Middle frontal gyrus (tissue), 1 donor: Measurements from ENCODE around the gene SERHL2.
"Not testable (repeated sequence)": the region's sequence is repeated elsewhere in the genome, so short reads cannot be mapped to it uniquely, and the experiment has no call there.

Experiments
- DNase-seq: peaks from one replicate; pipeline ENCODE4 v3.0.0-alpha.2; 2015; ENCODE audit warnings: low spot score; ENCODE audit errors: extremely low spot score

Gene SERHL2

DNA sequence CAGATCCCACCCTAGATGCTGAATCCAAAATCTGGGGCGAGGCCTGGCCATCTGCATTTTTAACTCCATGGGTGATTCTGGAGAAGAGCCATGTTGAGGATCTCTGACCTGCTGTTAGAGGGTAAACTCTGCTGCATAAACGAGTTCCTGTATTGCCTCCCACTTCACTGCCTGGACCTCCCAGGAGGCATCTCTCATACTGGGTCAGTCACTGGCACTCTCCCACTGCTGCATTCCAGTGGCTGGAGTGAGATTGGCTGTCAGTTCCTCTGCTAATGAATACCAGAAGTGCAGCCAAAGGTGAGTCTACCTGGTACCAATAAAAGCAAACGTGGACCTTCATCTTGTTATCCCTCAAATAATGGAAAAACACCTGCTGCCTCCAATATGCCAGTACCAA lies 50.6 kb downstream of the SERHL2 start:
- DNase-seq = no peak

DNA sequence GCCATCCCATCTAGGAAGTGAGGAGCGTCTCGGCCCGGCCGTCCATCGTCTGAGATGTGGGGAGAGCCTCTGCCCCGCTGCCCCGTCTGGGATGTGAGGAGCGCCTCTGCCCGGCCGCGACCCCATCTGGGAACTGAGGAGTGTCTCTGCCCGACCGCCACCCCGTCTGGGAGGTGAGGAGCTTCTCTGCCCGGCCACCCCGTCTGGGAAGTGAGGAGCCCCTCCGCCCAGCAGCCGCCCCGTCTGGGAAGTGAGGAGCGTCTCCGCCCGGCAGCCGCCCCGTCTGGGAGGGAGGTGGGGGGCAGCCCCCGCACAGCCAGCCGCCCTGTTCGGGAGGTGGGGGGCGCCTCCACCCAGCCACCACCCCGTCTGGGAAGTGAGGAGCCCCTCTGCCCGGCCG lies 53.9 kb downstream of the SERHL2 start:
- not testable (repeated sequence) for DNase-seq

- DNase-seq = peak; percentile 8
Measured at GRCh38 chr22:42608136-42608822, 54.5 kb downstream of the SERHL2 start.

- DNase-seq = no peak
Measured at GRCh38 chr22:42608823-42609361, 55.1 kb downstream of the SERHL2 start.

- no peak for DNase-seq
Measured at GRCh38 chr22:42610186-42610585, 56.4 kb downstream of the SERHL2 start.

DNA sequence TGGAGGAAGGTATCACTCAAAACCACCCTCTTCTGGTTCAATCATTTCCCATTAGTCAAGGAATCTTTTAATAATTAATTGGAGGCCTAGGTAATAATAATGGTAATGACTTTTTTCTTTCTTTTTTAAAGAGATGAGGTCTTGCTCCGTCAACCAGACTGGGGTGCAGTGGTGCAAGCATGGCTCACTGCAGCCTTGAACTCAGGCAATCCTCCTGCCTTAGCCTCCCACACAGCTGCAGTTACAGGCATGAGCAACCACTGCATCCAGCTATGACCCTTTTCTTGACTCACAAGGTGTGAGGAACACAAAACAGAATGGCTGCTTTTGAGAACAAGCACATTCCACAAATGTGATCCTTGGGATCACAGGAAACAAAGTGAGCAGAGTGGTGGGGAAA lies 57.3 kb downstream of the SERHL2 start:
- DNase-seq = no peak

GRCh38 chr22:42612336-42612735 lies 58.6 kb downstream of the SERHL2 start:
- no peak for DNase-seq

- no peak for DNase-seq
Measured at GRCh38 chr22:42613872-42614301, 60.1 kb downstream of the SERHL2 start.

DNA sequence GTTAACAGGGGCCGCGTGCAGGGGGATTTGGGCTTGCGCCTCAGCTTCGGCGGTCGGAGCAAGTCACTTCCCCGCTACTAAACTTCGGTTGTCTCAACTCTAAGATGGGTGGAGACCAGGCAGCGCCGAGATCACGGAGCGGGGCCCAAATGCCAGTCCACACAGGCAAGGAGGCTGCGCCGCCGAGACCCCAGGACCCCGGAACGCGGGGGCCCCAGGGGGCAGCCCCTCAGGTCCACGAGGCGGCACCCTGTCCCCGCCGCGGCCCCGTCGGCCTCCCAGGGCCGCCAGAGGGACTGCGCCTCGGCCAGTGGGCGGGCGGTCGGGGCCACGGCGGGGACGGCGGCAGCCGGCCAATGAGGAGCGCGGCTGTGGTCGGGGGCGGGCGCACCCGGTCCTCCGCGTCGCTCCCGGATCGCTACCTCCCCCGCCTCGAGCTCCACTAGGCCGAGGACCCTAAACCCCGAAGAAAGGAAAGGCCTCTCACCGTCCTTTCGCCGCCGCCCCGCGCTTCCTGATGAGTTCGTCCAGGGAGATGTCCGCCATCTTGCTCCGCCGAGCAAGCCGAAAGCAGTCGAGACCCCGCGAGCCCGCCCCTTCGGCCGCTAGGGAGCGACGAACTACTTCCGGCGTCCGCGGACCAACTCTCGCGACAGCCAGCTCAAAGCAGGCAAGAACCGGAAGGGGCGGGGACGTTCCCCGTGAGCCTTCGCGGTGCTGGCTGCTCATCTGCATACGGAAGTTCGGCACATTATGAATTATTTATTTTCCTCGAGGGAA lies 60.7 kb downstream of the SERHL2 start, which contains the start of gene POLDIP3:
Gene POLDIP3, minus strand, starts transcription at position 572 of the 780 bp plus-strand sequence. Its CDS starts 26 bp downstream, at position 546.
- peak; percentile 98 for DNase-seq

- peak; percentile 82 for DNase-seq
Measured at GRCh38 chr22:42615092-42615859, 61.5 kb downstream of the SERHL2 start.

- not testable (repeated sequence) for DNase-seq
Measured at GRCh38 chr22:42615860-42616175, 62.1 kb downstream of the SERHL2 start.

DNA sequence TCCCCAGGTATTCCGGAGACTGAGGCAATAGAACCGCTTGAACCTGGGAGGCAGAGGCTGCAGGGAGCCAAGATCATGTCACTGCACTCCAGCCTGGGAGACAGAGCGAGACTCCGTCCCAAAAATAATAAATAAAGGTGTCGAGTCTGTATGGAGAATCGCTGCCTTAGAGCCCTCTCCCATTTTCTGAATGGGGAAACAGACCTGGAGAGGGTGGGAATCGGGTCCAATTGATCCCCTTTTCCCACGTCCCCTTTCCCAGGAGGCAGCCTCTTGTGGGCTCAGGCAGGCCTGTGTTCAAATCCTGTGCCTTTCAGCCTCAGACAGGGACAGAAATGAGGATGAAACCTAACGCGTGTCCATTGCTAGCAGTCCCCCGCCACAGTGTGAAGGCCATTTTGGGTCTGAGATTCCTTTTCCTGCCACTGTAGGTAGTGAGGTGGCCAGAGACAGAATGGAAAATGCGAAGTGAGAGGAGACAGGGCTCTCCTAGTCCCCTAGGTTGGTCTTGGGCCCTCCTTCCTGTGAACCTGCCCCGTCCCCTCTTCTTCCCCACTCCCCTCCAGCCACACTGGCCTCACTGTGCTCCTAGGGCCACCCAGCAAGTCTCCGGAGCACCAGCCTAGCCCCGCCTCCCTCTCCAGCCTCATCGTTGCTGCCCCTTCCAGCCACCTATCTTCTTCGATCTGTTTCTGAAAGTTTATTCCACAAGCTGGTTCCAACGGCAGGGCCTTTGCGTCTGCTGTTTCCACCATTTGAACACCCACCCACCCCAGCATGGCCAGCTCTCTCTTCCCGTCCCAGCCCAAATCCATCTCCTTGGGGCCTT lies 63.6 kb downstream of the SERHL2 start:
- DNase-seq = no peak

GRCh38 chr22:42619261-42620063 lies 65.7 kb downstream of the SERHL2 start:
- DNase-seq = no peak

GRCh38 chr22:42620084-42620483 lies 66.3 kb downstream of the SERHL2 start:
- no peak for DNase-seq

- DNase-seq = no peak
Measured at GRCh38 chr22:42621505-42622002, 67.8 kb downstream of the SERHL2 start.

GRCh38 chr22:42622061-42622710 lies 68.4 kb downstream of the SERHL2 start:
- no peak for DNase-seq

GRCh38 chr22:42623301-42623751 lies 69.6 kb downstream of the SERHL2 start:
- DNase-seq = no peak
